ENCODE measurements around the gene APBB2. TPM values are rescaled to one million over a fixed set of nuclear protein-coding genes. Genes with fewer than 3 reads are reported as not detected.

APBB2 gene
- total RNA-seq, 2 experiments from 2014 or later, result 0.22 TPM; not detected in 1

- H3K4me1 ChIP-seq (ENCODE audit: insufficient read depth, low read length), result no peaks in the 10 kb centered on the region
- intact Hi-C loops (cut with DNase I, micrococcal nuclease), result no loop called here
- TF ChIP-seq, protein P1, sequence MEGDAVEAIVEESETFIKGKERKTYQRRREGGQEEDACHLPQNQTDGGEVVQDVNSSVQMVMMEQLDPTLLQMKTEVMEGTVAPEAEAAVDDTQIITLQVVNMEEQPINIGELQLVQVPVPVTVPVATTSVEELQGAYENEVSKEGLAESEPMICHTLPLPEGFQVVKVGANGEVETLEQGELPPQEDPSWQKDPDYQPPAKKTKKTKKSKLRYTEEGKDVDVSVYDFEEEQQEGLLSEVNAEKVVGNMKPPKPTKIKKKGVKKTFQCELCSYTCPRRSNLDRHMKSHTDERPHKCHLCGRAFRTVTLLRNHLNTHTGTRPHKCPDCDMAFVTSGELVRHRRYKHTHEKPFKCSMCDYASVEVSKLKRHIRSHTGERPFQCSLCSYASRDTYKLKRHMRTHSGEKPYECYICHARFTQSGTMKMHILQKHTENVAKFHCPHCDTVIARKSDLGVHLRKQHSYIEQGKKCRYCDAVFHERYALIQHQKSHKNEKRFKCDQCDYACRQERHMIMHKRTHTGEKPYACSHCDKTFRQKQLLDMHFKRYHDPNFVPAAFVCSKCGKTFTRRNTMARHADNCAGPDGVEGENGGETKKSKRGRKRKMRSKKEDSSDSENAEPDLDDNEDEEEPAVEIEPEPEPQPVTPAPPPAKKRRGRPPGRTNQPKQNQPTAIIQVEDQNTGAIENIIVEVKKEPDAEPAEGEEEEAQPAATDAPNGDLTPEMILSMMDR (IDR thresholded peaks at IDR 0.05), result no peak
- ATAC-seq (ENCODE audit: poor library complexity) (no peak), DNase-seq (no peak)
- no peaks in the 10 kb centered on the region for H3K27me3 Mint-ChIP-seq
- H3K27me3 ChIP-seq (ENCODE audit: control insufficient read depth in 1 of 2, insufficient read depth in 2 of 2, low read length in 2 of 2), result no peaks in the 10 kb centered on the region
- no peaks in the 10 kb centered on the region for H3K9me3 ChIP-seq (ENCODE audit: control insufficient read depth in 1 of 2, insufficient read depth in 1 of 2, low read length in 2 of 2)
- no peak overlapping the region for H3K27ac ChIP-seq (ENCODE audit: low read depth in 1 of 2, low read length in 2 of 2)
- H3K4me3 ChIP-seq (ENCODE audit: low read length), result no peak overlapping the region
- H3K36me3 Mint-ChIP-seq (ENCODE audit: low read depth), result no peaks in the 10 kb centered on the region
- CTCF ChIA-PET, result no interaction called here
- POLR2A ChIA-PET, result no interaction called here
- no peak overlapping the region for H3K4me3 Mint-ChIP-seq
- H3K36me3 ChIP-seq (ENCODE audit: insufficient read depth, low read length), result no peaks in the 10 kb centered on the region
- H3K4me1 Mint-ChIP-seq (ENCODE audit: low read depth), result no peaks in the 10 kb centered on the region
- no peaks in the 10 kb centered on the region for H3K9me3 Mint-ChIP-seq
- no peak overlapping the region for H3K27ac Mint-ChIP-seq
These were observed 298.8 kb downstream of the APBB2 start for GRCh38 chr4:40915318-40916217.

DNA sequence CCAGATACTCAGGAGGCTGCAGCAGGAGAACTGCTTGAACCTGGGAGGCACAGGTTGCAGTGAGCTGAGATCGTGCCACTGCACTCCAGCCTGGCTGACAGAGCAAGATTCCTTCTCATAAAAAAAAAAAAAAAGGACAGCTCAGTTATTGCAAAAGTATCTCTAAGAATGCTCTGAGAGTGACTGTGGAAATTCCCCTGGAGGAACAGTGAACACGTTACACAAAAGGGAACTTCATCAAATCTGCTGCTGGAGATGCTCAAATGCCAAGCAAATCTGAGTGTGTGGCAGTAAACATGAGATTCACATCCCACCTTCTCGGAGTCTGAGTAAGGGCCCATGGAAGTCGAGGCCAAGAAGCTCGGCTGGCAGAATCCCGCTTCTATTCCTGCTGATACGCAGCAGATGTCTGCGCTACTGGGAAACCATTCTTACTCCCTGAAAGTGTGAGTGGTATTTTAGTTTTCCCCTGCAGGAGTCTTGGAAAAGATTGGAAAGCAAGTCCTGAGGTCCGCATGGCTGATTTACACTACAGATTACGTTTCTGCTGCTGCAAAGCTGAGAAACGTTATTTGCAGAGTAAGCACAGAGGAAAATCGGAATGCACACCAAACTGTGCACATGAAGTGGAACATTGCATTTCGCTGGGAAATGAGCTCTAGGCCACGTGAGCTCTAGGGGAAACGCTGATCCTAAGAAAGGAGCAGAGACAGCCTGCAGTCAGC is 301.7 kb downstream of the APBB2 start:
- no peak overlapping the region for H3K27ac Mint-ChIP-seq
- Histone ChIP-seq H3K4me3 (ENCODE audit: low read length) (no peak overlapping the region), H3K4me1 (ENCODE audit: insufficient read depth, low read length) (peaks cover 9% of the 10 kb centered on the region), H3K27me3 (ENCODE audit: control insufficient read depth in 1 of 2, insufficient read depth in 2 of 2, low read length in 2 of 2) (no peaks in the 10 kb centered on the region), H3K36me3 (ENCODE audit: insufficient read depth, low read length) (no peaks in the 10 kb centered on the region), H3K27ac (ENCODE audit: low read depth in 1 of 2, low read length in 2 of 2) (no peak overlapping the region), H3K9me3 (ENCODE audit: control insufficient read depth in 1 of 2, insufficient read depth in 1 of 2, low read length in 2 of 2) (no peaks in the 10 kb centered on the region)
- H3K36me3 Mint-ChIP-seq (ENCODE audit: low read depth), result no peaks in the 10 kb centered on the region
- H3K4me1 Mint-ChIP-seq (ENCODE audit: low read depth), result peaks cover 17% of the 10 kb centered on the region
- ATAC-seq (ENCODE audit: poor library complexity), result no peak
- ChIA-PET POLR2A (no interaction called here), CTCF (interaction anchor here (1.6 kb wide), 1 partner anchor 15 kb away, joined by 4 read pairs; no protein-coding TSS in a partner anchor)
- no peaks in the 10 kb centered on the region for H3K27me3 Mint-ChIP-seq
- TF ChIP-seq, protein P1 (IDR thresholded peaks at IDR 0.05), result no peak
- intact Hi-C loops (cut with DNase I, micrococcal nuclease), result no loop called here
- H3K4me3 Mint-ChIP-seq, result no peak overlapping the region
- H3K9me3 Mint-ChIP-seq, result no peaks in the 10 kb centered on the region
- no peak for DNase-seq

DNA sequence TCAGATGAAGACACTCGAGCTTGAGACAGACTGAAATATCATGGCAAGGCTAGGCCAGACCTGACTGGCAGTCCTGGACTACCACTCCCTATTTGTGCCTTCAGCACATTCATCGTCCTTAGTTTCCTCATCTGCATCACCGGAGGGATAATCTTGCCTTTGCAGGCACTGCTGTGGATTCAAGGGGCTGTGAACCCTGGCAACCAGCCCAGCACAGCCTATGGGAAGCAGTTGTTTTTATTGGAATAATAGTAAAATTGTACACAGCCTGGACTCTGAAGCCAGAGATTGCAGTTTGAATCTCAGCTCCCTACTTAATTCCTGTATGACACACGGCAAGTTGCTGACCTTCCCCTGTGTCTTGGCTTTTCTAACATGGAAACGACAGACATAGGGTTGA is 303.6 kb downstream of the APBB2 start:
- Mint-ChIP-seq H3K36me3 (ENCODE audit: low read depth) (no peaks in the 10 kb centered on the region), H3K4me1 (ENCODE audit: low read depth) (peaks cover 17% of the 10 kb centered on the region), H3K4me3 (no peak overlapping the region), H3K27me3 (no peaks in the 10 kb centered on the region), H3K9me3 (no peaks in the 10 kb centered on the region), H3K27ac (no peak overlapping the region)
- intact Hi-C loops (cut with DNase I, micrococcal nuclease), result no loop called here
- no peaks in the 10 kb centered on the region for H3K9me3 ChIP-seq (ENCODE audit: control insufficient read depth in 1 of 2, insufficient read depth in 1 of 2, low read length in 2 of 2)
- no peaks in the 10 kb centered on the region for H3K36me3 ChIP-seq (ENCODE audit: insufficient read depth, low read length)
- ATAC-seq (ENCODE audit: poor library complexity) (no peak), DNase-seq (no peak)
- ChIA-PET CTCF (no interaction called here), POLR2A (no interaction called here)
- peaks cover 9% of the 10 kb centered on the region for H3K4me1 ChIP-seq (ENCODE audit: insufficient read depth, low read length)
- H3K27me3 ChIP-seq (ENCODE audit: control insufficient read depth in 1 of 2, insufficient read depth in 2 of 2, low read length in 2 of 2), result no peaks in the 10 kb centered on the region
- no peak overlapping the region for H3K4me3 ChIP-seq (ENCODE audit: low read length)
- TF ChIP-seq, protein P1 (IDR thresholded peaks at IDR 0.05), result no peak
- no peak overlapping the region for H3K27ac ChIP-seq (ENCODE audit: low read depth in 1 of 2, low read length in 2 of 2)
